DMS53 treated with DMSO at 0.1 percent for 48 hours (cell line): ENCODE data around the gene AGMO.
A peak's percentile ranks its signal among the peaks of the same experiment; 100 is the strongest.

Experiments
- DNase-seq: peaks from one replicate; lab custom pipeline; 2025; ENCODE audit not compliant: unreplicated experiment; lab: John Stamatoyannopoulos, UW

Gene AGMO

GRCh38 chr7:15245831-15246230 lies 316.0 kb downstream of the AGMO start:
- DNase-seq = no peak

- DNase-seq = no peak
These were observed 322.0 kb downstream of the AGMO start for GRCh38 chr7:15239801-15240200.

GRCh38 chr7:15236952-15237351 lies 324.9 kb downstream of the AGMO start:
- DNase-seq = no peak

GRCh38 chr7:15234431-15234830 lies 327.4 kb downstream of the AGMO start:
- DNase-seq = no peak

GRCh38 chr7:15228831-15229230 lies 333.0 kb downstream of the AGMO start:
- DNase-seq = no peak

GRCh38 chr7:15225981-15226380 lies 335.8 kb downstream of the AGMO start:
- no peak for DNase-seq

- no peak for DNase-seq
These were observed 342.1 kb downstream of the AGMO start for GRCh38 chr7:15219758-15220157.

GRCh38 chr7:15218261-15218660 lies 343.6 kb downstream of the AGMO start:
- DNase-seq = no peak

- DNase-seq = no peak
These were observed 346.2 kb downstream of the AGMO start for GRCh38 chr7:15215616-15216015.

- no peak for DNase-seq
These were observed 346.8 kb downstream of the AGMO start for GRCh38 chr7:15214976-15215375.

- no peak for DNase-seq
These were observed 348.7 kb downstream of the AGMO start for GRCh38 chr7:15213093-15213492.

GRCh38 chr7:15209429-15209828 lies 352.4 kb downstream of the AGMO start:
- DNase-seq = no peak

- DNase-seq = no peak
These were observed 357.4 kb downstream of the AGMO start for GRCh38 chr7:15204421-15204820.

GRCh38 chr7:15199482-15199881 lies 362.3 kb downstream of the AGMO start:
- no peak for DNase-seq

- DNase-seq = no peak
These were observed 364.5 kb downstream of the AGMO start for GRCh38 chr7:15197042-15197977.

GRCh38 chr7:15178065-15178464 lies 383.8 kb downstream of the AGMO start:
- DNase-seq = no peak

GRCh38 chr7:15176089-15176488 lies 385.7 kb downstream of the AGMO start:
- DNase-seq = no peak

GRCh38 chr7:15175152-15175551 lies 386.7 kb downstream of the AGMO start:
- no peak for DNase-seq

- no peak for DNase-seq
These were observed 387.3 kb downstream of the AGMO start for GRCh38 chr7:15174485-15174884.

GRCh38 chr7:15168489-15168888 lies 393.3 kb downstream of the AGMO start:
- no peak for DNase-seq

- DNase-seq = peak; percentile 12
These were observed 393.9 kb downstream of the AGMO start for GRCh38 chr7:15167912-15168311.

- DNase-seq = no peak
These were observed 395.2 kb downstream of the AGMO start for GRCh38 chr7:15166620-15167019.

GRCh38 chr7:15159261-15159660 lies 402.6 kb downstream of the AGMO start:
- no peak for DNase-seq
